Measurements from ENCODE around the gene PTPRT. TPM values are rescaled to one million over a fixed set of nuclear protein-coding genes. Genes with fewer than 3 reads are reported as not detected.

Gene PTPRT
- total and polyA plus RNA-seq, 12 donors, result 0.04 to 0.53 (median 0.22) TPM; not detected in 1

DNA sequence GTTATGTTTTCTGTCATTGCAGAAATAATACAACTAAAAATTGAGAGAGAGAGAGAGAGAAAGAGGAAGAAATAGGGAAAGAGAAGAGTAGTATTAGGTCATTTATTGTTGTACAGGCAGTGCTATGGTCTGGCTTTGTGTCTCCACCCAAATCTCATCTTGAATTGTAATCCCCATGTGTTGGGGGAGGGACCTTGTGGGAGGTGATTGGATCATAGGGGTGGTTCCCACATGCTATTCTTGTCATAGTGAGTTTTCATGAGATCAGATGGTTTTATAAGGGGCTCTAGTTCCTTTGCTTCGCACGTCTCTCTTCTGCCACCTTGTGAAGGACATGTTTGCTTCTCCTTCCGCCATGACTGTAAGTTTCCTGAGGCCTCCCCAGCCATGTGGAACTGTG is 894.1 kb downstream of the PTPRT start:
- Histone ChIP-seq H3K27me3 (no peaks in the 10 kb centered on the region), H3K4me3 (no peak overlapping the region), H3K4me1 (no peaks in the 10 kb centered on the region), H3K36me3 (no peaks in the 10 kb centered on the region), H3K27ac (no peak overlapping the region), H3K9me3 (no peaks in the 10 kb centered on the region)
- DNase-seq, result no peak
- intact Hi-C loops (cut with DNase I), result no loop called here
- TF ChIP-seq CTCF (IDR thresholded peaks at IDR 0.05), result no peak
- ATAC-seq, result no peak
- 83 to 86% methylated on average over 3 of the region's 3 CpGs for WGBS, 2 donors

DNA sequence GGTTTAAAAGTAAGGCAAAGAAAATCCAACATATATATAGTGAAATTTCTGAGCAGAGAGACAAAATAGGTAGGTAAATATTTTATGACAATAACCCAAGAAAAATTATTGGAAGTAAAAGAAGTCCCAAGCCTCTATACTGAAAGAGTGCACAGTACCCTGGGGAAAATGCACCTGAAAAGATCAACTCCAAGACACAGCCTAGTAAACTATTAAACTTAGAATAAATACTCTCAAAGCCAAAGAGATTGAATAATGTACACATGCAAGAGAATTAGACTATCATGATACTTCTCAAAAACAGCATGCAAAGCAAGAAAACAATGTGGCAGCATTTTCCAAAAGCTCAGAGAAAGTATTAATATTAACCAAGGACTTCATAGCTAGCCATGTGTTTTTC is 894.7 kb downstream of the PTPRT start:
- no peak overlapping the region for H3K4me3 ChIP-seq
- TF ChIP-seq CTCF (IDR thresholded peaks at IDR 0.05), result no peak
- H3K9me3 ChIP-seq, result no peaks in the 10 kb centered on the region
- DNase-seq (no peak), ATAC-seq (no peak)
- H3K4me1 ChIP-seq, result no peaks in the 10 kb centered on the region
- H3K27me3 ChIP-seq, result no peaks in the 10 kb centered on the region
- intact Hi-C loops (cut with DNase I), result no loop called here
- H3K27ac ChIP-seq, result no peak overlapping the region
- H3K36me3 ChIP-seq, result no peaks in the 10 kb centered on the region

DNA sequence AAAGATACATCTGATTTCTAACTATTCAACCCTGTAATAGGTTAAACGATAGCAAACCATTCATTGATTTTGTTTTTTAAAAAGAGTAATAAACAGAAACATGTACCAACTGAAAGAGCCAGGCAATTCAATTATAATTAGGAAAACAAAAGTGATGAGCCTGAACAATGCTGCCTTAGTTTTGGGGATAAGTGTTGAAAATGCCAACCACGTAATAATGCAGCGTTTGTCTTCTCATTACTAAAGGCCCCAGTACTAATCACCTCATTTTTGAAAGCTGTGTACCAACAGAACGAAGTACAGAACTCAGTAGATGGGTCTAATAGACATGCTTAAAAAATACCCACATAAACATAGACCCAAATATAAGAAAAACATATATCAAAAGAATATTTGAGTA is 907.9 kb downstream of the PTPRT start:
- 83 to 87% methylated on average over 4 of the region's 4 CpGs for WGBS, 2 donors
- H3K4me3 ChIP-seq, result no peak overlapping the region
- DNase-seq (no peak), ATAC-seq (no peak)
- H3K4me1 ChIP-seq, result no peaks in the 10 kb centered on the region
- H3K36me3 ChIP-seq, result no peaks in the 10 kb centered on the region
- H3K9me3 ChIP-seq, result peaks cover 0 to 20% (median 8%) of the 10 kb centered on the region in 11 donors
- no peaks in the 10 kb centered on the region for H3K27me3 ChIP-seq
- TF ChIP-seq CTCF (IDR thresholded peaks at IDR 0.05), result no peak
- H3K27ac ChIP-seq, result no peak overlapping the region
- intact Hi-C loops (cut with DNase I), result no loop called here

GRCh38 chr20:42276718-42277602 is 912.7 kb downstream of the PTPRT start:
- intact Hi-C loops (cut with DNase I), result no loop called here
- H3K9me3 ChIP-seq, result no peaks in the 10 kb centered on the region
- ATAC-seq (no peak), DNase-seq (no peak)
- H3K4me1 ChIP-seq, result no peaks in the 10 kb centered on the region
- H3K4me3 ChIP-seq, result no peak overlapping the region
- 53 to 62% methylated on average over 10 of the region's 10 CpGs for WGBS, 2 donors
- H3K27me3 ChIP-seq, result peaks cover 0 to 12% (median 0%) of the 10 kb centered on the region in 7 donors
- no peaks in the 10 kb centered on the region for H3K36me3 ChIP-seq
- no peak for TF ChIP-seq CTCF (IDR thresholded peaks at IDR 0.05)
- H3K27ac ChIP-seq, result no peak overlapping the region

All from heart right ventricle (tissue), 16 donors.